ENCODE data around the gene DHRS2.
A peak's percentile ranks its signal among the peaks of the same experiment; 100 is the strongest.
"Not testable (repeated sequence)": the region's sequence is repeated elsewhere in the genome, so short reads cannot be mapped to it uniquely, and the experiment has no call there.

DHRS2 gene

DNA sequence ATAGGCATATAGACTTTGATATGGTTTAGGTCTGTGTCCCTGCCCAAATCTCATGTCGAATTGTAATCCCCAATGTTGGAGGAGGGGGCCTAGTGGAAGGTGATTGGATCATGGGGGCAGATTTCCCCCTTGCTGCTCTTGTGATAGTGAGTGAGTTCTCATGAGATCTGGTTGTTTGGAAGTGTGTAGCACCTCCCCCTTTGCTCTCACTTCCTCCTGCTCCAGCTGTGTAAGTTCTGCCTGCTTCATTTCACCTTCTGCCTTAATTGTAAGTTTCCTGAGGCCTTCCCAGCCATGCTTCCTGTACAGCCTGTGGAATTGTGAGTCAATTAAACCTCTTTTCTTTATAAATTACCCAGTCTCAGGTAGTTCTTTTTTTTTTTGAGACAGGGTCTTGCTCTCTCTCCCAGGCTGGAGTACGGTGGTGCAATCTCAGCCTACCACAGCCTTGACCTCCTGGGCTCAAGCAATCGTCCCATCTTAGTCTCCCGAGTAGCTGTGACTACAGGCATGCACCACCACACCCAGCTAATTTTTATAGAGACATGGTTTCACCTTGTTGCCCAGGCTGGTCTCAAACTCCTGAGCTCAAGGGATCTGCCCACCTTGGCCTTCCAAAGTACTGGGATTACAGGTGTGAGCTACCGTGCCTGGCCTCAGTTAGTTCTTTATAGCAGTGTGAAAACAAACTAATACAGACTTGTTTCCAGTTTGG, 1.3 kb upstream of the DHRS2 start:
- DNase-seq: not testable (repeated sequence)

- DNase-seq: not testable (repeated sequence)
Observed at GRCh38 chr14:23637312-23637654, 1.1 kb downstream of the DHRS2 start.

DNA sequence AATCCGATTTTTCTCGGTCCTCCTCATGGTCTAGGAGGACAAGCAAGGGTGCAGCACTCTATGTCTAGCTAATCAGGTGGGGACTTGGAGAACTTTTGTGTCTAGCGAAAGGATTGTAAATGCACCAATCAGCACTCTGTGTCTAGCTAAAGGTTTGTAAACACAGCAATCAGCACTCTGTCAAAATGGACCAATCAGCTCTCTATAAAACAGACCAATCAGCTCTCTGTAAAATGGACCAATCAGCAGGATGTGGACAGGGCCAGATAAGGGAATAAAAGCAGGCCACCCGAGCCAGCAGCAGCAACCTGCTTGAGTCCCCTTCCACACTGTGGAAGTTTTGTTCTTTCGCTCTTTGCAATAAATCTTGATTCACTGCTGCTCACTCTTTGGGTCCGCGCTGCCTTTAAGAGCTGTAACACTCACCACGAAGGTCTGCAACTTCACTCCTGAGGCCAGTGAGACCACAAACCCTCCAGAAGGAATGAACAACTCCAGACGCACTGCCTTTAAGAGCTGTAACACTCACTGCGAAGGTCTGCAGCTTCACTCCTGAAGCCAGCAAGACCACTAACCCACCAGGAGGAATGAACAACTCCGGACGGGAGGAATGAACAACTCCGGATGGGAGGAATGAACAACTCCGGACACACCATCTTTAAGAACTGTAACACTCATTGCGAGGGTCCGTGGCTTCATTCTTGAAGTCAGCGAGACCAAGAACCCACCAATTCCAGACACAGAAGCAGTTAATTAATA, 1.7 kb downstream of the DHRS2 start:
- not testable (repeated sequence) for DNase-seq

DNA sequence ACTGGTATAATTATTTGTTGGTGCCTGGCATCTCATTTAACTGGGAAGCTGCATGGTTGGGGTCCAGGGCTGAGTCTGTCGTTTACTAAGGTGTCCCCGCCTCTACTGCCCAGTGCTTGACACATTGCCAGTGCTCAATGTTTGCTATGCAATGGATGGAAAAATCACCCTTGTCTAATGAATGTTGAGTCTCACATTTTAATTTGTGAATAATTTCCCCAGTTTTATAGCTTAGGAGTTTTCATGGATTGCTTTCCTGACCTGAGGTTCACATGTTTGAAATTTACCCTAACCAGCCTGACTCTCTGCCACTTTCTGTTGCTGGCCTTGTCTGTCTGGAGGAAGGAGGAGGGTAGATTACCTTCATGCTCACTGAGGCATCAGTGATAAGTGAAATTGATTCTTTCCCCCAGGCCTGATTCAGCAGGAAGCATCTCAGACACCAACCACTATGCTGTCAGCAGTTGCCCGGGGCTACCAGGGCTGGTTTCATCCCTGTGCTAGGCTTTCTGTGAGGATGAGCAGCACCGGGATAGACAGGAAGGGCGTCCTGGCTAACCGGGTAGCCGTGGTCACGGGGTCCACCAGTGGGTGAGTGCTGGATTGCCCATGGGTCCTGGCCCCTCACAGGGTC, 2.4 kb downstream of the DHRS2 start:
- no peak for DNase-seq

GRCh38 chr14:23639048-23639890, 3.1 kb downstream of the DHRS2 start:
- DNase-seq: no peak

- DNase-seq: no peak
Observed at GRCh38 chr14:23639891-23640523, 3.8 kb downstream of the DHRS2 start.

GRCh38 chr14:23640524-23641141, 4.5 kb downstream of the DHRS2 start:
- peak; percentile 5 for DNase-seq

GRCh38 chr14:23641180-23641914, 5.2 kb downstream of the DHRS2 start:
- no peak for DNase-seq

DNA sequence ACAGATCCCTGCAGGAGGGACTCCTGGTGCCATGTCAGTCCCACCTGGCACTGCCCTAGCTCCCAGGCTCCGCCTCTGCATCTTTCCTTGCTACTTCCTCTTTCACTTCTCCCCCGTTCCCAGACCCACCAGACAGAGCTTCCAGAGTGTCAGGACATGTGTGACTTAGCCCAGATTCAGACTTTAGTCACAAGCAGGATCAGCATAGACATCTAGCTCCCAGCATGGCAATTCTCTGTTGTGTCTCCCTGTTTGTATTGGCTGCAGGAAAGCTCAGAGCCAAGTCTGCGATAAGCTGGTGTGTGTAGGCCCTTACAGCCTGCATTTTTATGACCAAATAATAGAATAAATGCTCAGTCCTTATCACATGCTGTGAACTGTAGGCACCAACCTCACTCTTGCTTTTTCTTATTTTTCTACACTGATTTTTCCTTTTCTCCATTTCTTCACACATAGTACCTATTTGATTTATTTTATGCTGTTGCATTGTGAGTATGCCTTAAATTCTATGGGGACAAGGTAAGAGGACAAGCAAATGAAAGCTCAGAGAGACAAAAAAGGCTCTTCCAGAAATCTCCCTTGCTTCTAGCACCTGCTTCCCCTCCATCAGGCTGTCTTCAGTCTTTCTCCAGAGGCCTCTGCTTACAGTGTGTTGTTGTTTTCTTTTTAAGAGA, 5.9 kb downstream of the DHRS2 start:
- DNase-seq: no peak

DNA sequence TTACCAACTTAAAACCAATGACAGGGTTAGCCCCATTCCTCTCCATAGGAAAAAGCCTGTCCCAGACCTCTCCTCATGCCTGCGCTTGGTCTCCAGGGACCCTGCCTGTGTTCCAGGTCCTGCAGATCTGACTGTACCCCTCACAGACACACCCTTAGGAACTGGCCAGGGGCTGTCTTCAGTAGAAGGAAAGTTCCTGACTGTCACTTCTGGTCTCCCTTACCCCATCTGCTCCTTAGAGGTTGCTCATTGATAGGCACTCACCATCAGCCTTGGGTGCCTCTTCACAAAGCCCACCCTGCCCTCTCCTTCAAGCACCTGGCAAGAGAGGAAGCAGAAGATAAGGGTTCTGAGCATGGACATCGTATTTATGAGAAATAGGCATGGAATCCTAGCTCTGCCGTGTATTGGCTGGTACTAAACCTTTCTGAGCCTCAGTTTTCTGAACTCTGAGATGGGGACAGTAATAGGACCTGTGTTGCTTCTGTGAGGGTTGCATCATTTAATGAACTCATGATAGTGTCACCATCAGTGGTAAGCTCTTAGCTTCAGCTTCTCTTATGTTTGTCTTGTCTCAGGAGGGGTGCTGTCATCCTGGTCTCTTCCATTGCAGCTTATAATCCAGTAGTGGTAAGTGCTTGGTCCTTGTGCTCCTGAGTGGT, 7.5 kb downstream of the DHRS2 start:
- no peak for DNase-seq

DNA sequence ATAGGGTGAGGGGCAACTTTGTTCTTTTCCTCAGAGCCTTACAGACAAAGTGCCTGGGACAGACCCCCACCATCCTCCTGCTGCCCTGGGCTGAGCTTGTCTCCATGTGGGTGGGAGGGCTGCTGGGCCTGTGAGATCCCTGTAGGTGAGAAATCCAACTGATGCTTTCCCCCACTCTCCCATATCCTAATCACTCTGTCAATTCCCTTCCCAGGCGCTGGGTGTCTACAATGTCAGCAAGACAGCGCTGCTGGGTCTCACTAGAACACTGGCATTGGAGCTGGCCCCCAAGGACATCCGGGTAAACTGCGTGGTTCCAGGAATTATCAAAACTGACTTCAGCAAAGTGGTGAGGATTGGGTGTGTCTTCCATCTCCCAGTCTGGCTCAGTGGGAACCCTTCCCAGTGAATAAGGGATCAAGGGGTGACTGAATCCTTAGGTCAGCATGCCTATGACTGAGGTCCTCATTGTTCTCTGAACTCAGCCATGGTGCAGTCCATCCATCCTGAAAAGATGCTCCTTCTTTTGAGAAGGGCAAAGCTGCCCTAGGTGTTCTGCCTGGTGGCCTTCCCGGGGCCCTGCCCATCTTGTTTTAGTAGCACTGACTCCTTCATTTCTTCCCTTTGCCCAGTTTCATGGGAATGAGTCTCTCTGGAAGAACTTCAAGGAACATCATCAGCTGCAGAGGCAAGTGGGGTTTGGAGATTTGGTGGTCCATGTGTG, 8.2 kb downstream of the DHRS2 start:
- DNase-seq: no peak

GRCh38 chr14:23644919-23645336, 8.8 kb downstream of the DHRS2 start:
- no peak for DNase-seq

GRCh38 chr14:23645504-23645811, 9.3 kb downstream of the DHRS2 start:
- DNase-seq: no peak

- no peak for DNase-seq
Observed at GRCh38 chr14:23645812-23646647, 9.9 kb downstream of the DHRS2 start.

GRCh38 chr14:23646648-23647549, 10.7 kb downstream of the DHRS2 start:
- DNase-seq: no peak

DNA sequence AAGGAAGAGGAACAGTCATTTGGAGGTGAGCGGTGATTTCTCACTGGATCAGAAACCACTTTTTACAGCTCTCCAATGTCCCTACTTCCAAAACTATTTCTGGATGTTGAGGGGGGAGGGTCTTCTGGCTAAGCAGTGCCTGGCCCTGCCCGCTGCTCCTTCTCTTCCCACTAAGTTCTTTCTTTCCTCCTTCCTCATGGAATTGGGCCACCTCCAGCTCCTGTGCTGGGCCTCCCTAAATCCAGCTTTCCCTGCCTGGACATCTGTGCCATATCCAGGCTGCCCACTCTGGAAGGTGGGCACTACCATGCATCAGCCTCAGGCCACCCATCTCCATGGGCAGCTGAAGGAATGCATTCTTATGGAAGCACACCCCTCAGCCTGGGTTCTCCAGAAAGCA, 11.5 kb downstream of the DHRS2 start:
- DNase-seq: no peak

DNA sequence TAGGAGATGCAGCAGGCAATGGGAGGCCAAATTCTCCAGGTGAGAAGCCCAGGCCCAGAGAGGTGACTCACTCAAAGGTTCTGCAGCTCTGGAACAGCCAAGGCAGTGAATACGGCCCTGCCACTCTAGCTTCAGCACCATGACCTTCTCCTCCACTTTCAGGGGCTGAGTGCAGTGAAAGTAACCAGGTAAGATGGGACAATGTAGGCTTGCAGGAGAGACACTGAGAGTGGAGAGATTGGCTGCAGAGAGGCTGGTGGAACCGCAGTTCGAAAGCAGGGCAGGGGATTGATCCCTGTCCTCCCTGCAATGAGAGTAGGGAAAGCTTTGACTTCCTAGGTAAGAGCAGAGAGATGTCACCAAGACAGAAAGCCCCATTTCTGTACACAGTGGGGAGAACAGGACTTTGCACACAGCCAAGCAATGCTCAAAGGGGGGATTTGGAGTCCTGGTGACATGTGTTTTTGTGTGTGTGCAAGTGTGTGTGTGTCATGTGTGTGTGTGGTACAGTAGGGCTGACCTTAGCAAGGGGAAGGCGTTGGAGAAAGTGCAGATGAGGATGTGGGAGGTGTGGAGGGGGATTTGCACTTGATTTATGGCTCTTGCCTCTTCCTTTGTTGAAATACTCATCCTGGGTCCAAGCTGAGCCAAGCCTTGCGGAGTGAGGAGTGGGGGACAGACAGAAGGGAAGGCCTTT, 12.7 kb downstream of the DHRS2 start:
- no peak for DNase-seq
